C4-2B (cell line): ENCODE data around the gene CAB39L.

ENCODE experiments used
- H3K27ac ChIP-seq: fragments of 450-650 bp; 2 replicates; pipeline ENCODE4 v1.5.1; 2017
- CTCF ChIP-seq: fragments of 450-650 bp; conservative IDR thresholded peaks from 2 replicates; pipeline ENCODE4 v1.5.1; 2017; ENCODE audit warnings: mild to moderate bottlenecking
- ZFX ChIP-seq: fragments of 450-650 bp; IDR thresholded peaks from 2 replicates; pipeline ENCODE4 v1.6.1; 2017

Gene CAB39L

GRCh38 chr13:49400755-49401659 lies 42.9 kb downstream of the CAB39L start:
- H3K27ac ChIP-seq, result peak overlapping the region; percentile 66; the same call in 1 of the 2 replicates
- no peak for TF ChIP-seq ZFX
- no peak for TF ChIP-seq CTCF

- H3K27ac ChIP-seq, result no peak overlapping the region
- TF ChIP-seq ZFX (no peak), CTCF (no peak)
Measured at GRCh38 chr13:49399801-49400472, 43.9 kb downstream of the CAB39L start.

- peak overlapping the region; percentile 86 for H3K27ac ChIP-seq
- TF ChIP-seq ZFX, result no peak
- TF ChIP-seq CTCF, result no peak
Measured at GRCh38 chr13:49395878-49396380, 47.9 kb downstream of the CAB39L start.

GRCh38 chr13:49395451-49395865 lies 48.4 kb downstream of the CAB39L start:
- peak overlapping the region; percentile 86 for H3K27ac ChIP-seq
- no peak for TF ChIP-seq ZFX
- TF ChIP-seq CTCF, result no peak

GRCh38 chr13:49388091-49388635 lies 55.7 kb downstream of the CAB39L start:
- TF ChIP-seq ZFX (no peak), CTCF (no peak)
- no peak overlapping the region for H3K27ac ChIP-seq

GRCh38 chr13:49386664-49387063 lies 57.2 kb downstream of the CAB39L start:
- no peak overlapping the region for H3K27ac ChIP-seq
- no peak for TF ChIP-seq ZFX
- TF ChIP-seq CTCF, result no peak

GRCh38 chr13:49376121-49376520 lies 67.7 kb downstream of the CAB39L start:
- TF ChIP-seq ZFX (no peak), CTCF (no peak)
- H3K27ac ChIP-seq, result no peak overlapping the region
